ENCODE measurements around the gene ASIC3.

The ASIC3 gene

GRCh38 chr7:151068069-151068773 lies 19.9 kb downstream of the ASIC3 start:
- in situ Hi-C loops (cut with HindIII; ENCODE audit: low sequenced_read_pairs): loop anchor here (5.0 kb wide), 1 partner anchor 99 kb away; the partner anchor contains the start of gene GBX1

GRCh38 chr7:151069841-151070573 lies 21.7 kb downstream of the ASIC3 start:
- no peak overlapping the region for H3K4me3 ChIP-seq (ENCODE audit: low read depth, low read length)
- DNase-seq (ENCODE audit: low read depth): no peak
- no peak for TF ChIP-seq CTCF (IDR thresholded peaks at IDR 0.05; ENCODE audit: low read depth, low read length, missing control alignments)
- in situ Hi-C loops (cut with HindIII; ENCODE audit: low sequenced_read_pairs): loop anchor here (5.0 kb wide), 1 partner anchor 97 kb away; the partner anchor contains the start of gene GBX1

More at GRCh38 chr7:151068069-151068773, 19.9 kb downstream of the ASIC3 start:
- H3K4me3 ChIP-seq (ENCODE audit: low read depth, low read length): no peak overlapping the region
- no peak for TF ChIP-seq CTCF (IDR thresholded peaks at IDR 0.05; ENCODE audit: low read depth, low read length, missing control alignments)
- peak; percentile 63 for DNase-seq (ENCODE audit: low read depth)

GRCh38 chr7:151070574-151070960 lies 22.2 kb downstream of the ASIC3 start:
- DNase-seq (ENCODE audit: low read depth): no peak
- in situ Hi-C loops (cut with HindIII; ENCODE audit: low sequenced_read_pairs): no loop called here
- no peak for TF ChIP-seq CTCF (IDR thresholded peaks at IDR 0.05; ENCODE audit: low read depth, low read length, missing control alignments)
- H3K4me3 ChIP-seq (ENCODE audit: low read depth, low read length): no peak overlapping the region

- no peak for DNase-seq (ENCODE audit: low read depth)
- TF ChIP-seq CTCF (IDR thresholded peaks at IDR 0.05; ENCODE audit: low read depth, low read length, missing control alignments): no peak
- in situ Hi-C loops (cut with HindIII; ENCODE audit: low sequenced_read_pairs): no loop called here
These were observed 22.9 kb downstream of the ASIC3 start for GRCh38 chr7:151071032-151071866.

GRCh38 chr7:151073990-151074389 lies 25.7 kb downstream of the ASIC3 start:
- in situ Hi-C loops (cut with HindIII; ENCODE audit: low sequenced_read_pairs): no loop called here
- no peak for TF ChIP-seq CTCF (IDR thresholded peaks at IDR 0.05; ENCODE audit: low read depth, low read length, missing control alignments)
- H3K4me3 ChIP-seq (ENCODE audit: low read depth, low read length): no peak overlapping the region
- DNase-seq (ENCODE audit: low read depth): no peak

More at GRCh38 chr7:151071032-151071866, 22.9 kb downstream of the ASIC3 start:
- no peak overlapping the region for H3K4me3 ChIP-seq (ENCODE audit: low read depth, low read length)
